Forelimb muscle (tissue), 1 donor: Measurements from ENCODE around the gene CFAP46. TPM values are rescaled to one million over a fixed set of nuclear protein-coding genes. Genes with fewer than 3 reads are reported as not detected.
"Not testable (repeated sequence)": the region's sequence is repeated elsewhere in the genome, so short reads cannot be mapped to it uniquely, and the experiment has no call there.

ENCODE experiments used
- DNase-seq: peaks from one replicate; pipeline ENCODE4 v3.0.0-alpha.2; 2013; ENCODE audit warnings: low read depth
- polyA plus RNA-seq: library from polyadenylated mRNA; unstranded; fragments of 120-200 nt; gene quantifications from one replicate; pipeline ENCODE4 v1.2.1, GENCODE V29; 2013; ENCODE audit not compliant: insufficient read length

CFAP46 gene
- polyA plus RNA-seq, 1 donor, result 0.24 TPM

DNA sequence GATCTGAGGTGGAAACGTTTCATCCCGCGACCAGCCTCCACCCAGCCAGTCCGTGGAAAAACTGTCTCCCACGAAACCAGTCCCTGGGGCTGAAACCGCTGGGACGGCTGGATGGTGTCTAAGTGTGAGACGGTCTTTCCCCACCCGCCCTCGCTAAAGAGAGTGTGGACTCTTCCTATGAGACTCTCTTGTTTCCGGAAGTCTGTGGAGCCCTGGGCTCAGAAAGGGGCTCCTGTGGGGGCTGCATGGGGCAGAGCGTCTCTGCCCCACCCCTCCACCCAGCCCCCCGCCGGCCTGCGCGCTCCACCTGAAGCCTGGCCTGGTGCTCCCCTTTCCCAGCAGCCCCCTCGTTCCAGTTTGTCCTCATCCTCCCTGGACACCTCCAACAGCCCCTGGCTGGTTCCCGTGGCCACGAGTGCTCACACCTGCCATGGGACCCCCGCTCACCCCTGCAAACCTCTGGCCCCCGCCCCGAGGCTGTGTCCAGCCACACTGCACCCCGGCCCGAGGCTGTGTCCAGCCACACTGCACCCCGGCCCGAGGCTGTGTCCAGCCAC, 28.7 kb downstream of the CFAP46 start:
- DNase-seq, result no peak

DNA sequence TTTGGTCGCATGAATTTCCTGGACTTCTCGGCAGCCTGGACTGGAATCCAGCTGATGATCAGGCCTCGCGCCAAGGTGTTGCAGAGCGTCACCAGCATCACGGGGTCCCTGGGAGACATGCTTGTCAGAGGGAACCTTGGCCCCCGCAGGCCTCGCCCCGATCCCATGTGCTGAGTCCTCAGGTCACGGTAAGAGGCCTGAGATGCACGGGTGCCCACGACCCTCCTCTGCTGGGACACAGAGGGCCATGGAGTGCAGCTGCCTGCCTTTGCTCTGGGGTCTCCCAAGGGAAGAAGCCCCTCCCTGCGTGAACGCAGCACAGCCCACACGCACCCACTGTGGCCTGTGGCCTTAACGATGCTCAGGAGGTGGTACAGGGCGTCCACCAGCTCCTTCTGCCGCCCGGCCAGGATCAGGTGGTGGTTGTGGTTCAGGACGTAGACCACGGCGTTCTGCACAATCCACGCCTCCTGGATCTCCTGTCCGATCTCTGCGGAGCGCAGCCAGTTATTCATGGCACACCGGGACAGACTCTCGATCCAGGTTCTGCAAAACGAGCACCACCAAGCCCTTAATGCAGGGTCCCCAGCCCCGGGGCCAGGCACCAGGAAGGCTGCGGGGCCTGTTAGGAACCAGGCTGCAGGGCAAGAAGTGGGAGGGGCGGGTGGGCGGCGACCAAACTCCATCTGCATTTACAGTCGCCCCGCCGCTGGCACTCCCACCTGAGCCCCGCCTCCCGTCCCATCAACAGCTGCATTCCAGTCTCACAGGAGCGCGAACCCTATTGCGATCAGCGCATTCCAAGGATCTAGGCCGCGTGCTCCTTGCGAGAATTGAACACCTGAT, 29.4 kb downstream of the CFAP46 start:
- DNase-seq, result no peak

- no peak for DNase-seq
Observed at GRCh38 chr10:132912225-132912712, 30.1 kb downstream of the CFAP46 start.

- DNase-seq, result no peak
Observed at GRCh38 chr10:132911786-132912097, 30.6 kb downstream of the CFAP46 start.

DNA sequence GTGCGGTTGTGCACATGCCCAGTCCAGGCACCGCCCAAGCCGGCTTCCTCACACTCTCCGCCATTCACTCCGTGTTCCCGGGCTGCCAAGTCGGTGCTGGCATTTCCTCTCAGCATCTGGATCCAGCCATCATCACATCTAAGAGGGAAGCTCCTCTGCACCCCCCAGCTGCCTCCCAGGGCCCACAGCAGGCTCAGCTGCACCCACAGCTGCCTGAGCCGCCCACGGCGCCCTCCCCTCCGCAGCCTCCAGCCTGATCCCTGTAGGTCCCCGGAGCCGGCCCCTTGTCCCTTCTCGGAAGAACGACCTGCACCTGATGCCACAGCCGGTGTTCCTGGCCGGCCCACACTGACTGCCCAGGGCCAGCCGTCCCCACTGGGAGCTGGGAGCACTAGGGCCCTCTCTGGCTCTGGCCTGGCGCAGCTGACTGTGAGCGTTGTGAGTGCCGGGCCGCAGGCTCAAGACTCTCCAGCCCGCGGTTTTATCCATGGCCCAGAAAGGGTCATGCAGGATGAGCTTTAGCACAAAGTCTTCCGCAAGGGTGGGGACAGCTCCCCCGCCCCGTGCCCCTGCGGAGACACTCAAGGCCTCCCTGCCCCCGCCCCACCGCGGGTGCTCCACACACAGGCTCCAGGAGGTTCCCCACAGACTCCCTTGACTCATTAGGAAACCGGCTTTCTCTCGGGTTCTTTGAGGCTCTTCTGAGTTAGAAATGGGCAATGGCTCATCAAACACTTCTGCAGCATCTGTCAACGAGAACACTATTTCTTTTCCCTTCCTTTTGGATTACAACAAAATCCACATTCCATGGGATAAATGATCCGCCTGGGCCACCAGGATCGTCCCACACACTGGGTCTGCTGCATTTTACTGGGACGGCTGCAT, 31.2 kb downstream of the CFAP46 start:
- DNase-seq, result no peak

GRCh38 chr10:132910186-132910880, 32.0 kb downstream of the CFAP46 start:
- DNase-seq, result no peak

DNA sequence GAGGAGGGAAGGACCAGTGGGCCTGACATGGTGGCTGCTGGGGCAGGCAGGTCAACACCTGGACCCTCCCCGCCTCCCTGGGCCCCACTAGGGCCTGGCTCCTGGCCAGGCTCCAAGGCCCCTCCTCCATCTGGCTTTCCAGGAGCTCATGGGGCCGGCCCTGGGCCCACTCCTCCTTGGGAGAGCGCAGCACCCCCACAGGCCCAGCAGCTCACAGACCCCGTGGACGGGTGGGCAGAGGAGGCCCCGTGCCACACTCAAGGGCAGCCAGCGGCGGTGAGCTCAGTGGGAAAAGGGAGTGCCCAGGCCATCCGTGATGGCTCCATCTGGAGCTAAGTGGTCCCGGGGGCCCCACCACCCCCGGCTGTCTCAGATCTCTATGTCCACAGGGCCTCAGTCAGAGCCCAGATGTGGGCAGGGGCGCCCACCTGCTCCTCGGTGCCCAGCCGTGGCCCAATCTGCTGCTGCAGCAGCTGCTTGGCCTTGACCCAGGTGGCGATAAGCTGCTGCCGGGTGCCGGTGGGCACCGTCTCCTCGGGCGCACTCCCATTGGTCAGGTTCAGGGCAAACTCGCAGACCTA, 32.8 kb downstream of the CFAP46 start:
- DNase-seq, result no peak

GRCh38 chr10:132908621-132909295, 33.6 kb downstream of the CFAP46 start:
- no peak for DNase-seq

DNA sequence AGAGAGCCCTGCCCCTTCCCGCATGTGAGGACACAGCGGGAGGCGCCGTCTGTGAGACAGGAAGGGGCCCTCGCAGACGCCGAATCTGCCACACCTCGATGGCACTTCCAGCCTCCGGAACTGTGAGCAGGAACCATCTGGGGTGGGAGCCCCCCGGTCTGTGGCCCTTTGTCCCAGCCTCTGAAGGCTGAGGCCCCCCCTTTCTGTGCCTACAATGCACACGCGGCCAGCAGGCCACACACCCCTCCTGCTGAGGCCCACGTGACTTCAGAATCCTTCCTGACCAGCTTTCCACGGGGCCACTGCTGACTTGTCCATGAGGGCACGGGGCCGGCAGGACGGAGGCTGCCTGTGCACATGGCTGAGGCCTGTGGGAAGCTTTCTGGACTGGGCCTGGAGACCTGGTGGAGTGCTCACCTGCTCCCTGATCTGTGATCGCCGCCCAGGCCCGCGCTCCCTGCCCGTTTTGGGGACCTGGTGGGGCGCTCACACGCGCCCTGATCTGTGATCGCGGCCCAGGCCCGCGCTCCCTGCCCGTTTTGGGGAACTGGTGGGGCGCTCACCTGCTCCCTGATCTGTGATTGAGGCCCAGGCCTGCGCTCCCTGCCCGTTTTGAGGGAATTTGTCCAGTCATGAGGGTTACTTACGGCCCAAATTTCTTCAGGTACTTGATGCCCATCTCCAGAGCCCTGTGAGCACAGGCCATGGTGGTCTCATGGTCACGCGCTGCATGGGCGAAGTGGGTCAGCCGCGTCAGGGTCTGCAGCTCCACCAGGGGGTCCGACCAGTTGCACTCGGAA, 34.3 kb downstream of the CFAP46 start:
- DNase-seq, result no peak

GRCh38 chr10:132906836-132907235, 35.5 kb downstream of the CFAP46 start:
- DNase-seq, result no peak

GRCh38 chr10:132906106-132906505, 36.3 kb downstream of the CFAP46 start:
- no peak for DNase-seq

GRCh38 chr10:132905661-132906060, 36.7 kb downstream of the CFAP46 start:
- no peak for DNase-seq

- DNase-seq, result no peak
Observed at GRCh38 chr10:132904814-132905649, 37.3 kb downstream of the CFAP46 start.

DNA sequence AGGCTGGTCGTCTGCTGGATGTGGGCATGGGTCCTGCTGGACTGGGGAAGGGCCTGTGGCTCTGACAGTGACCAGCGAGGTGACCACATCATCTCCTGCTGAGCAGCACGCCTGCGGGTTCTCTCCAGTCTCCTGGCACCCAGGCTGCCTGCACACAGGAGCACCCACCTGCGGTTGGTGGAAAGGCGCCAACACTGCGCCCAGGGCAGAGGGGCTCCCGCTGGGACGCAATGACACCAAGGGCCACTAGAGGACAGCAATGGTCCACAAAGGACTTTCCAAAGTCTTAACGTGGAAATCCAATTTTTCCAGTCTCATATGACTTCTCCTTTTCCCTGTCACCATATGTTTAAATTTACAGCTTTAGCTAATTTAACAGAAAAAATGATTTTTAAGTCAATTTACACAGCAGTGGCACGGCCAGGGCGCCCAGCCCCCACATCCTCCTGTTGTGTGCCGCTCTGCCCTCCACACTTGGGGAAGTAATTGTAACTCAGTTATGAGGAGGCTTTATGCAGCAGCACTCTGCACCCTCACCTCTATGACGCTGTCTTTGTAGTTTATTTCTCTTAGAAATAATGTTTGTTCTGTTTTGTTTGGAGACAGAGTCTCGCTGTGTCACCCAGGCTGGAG, 38.1 kb downstream of the CFAP46 start:
- no peak for DNase-seq

GRCh38 chr10:132902656-132903575, 39.5 kb downstream of the CFAP46 start:
- DNase-seq, result not testable (repeated sequence)

DNA sequence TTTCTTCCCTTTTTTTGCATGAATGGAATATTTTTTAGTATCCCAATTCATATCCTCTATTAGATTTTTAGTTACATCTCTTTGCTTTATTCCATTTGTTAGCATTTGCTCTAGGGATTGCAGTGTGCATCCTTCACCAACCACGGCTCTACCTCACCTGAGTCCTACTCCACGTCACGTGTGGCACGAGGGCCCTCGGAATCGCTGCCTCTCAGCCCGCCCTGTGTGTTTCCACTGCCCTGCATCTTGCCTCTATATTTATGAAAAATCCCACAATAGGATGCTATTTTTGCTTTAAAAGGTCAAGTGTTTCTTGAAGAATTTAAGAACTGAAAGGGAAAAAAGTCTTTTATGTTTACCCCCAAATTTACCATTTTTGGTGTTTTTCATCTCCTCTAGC, 41.0 kb downstream of the CFAP46 start:
- no peak for DNase-seq

DNA sequence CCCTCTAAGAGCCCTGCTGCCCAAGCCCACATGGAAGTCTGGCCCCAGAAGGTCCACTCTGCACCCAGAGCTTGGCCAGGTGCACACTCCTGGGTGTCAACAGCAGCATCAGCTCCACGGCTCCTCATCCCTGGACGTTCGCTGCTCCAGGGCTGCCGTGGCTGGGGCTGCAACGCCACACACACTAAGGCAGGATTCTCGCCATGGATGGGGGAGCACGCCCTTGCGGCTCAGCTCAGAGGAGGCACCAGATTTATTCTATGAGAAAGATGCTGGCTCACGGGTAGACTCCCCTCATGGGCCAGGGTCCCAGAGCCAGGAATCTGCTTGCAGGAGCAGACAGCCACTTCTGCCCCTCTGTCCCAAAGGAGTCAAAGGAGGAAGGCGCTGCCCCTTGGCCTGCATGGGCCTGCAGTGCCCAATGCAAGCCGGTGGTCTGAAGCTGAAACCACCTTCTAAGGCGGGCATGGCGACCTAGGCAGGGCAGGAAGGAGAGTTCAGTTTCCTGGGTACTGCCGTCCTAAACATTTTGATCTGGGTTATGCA, 42.1 kb downstream of the CFAP46 start:
- DNase-seq, result no peak
